GM18502 (cell line): ENCODE measurements around the gene PMS1.
"Not testable (repeated sequence)": the region's sequence is repeated elsewhere in the genome, so short reads cannot be mapped to it uniquely, and the experiment has no call there.

Experiments used
- ATAC-seq: cut with Tn5 transposase; IDR thresholded peaks from one replicate; pipeline ENCODE4 v1.9.1; 2021; ENCODE audit warnings: mild to moderate bottlenecking; ENCODE audit not compliant: unreplicated experiment, poor library complexity

PMS1 gene

GRCh38 chr2:189802396-189802912, 18.2 kb downstream of the PMS1 start:
- ATAC-seq = no peak

- no peak for ATAC-seq
Observed at GRCh38 chr2:189803431-189803830, 19.2 kb downstream of the PMS1 start.

- no peak for ATAC-seq
Observed at GRCh38 chr2:189818249-189819038, 34.2 kb downstream of the PMS1 start.

GRCh38 chr2:189819297-189819704, 35.1 kb downstream of the PMS1 start:
- no peak for ATAC-seq

- no peak for ATAC-seq
Observed at GRCh38 chr2:189821953-189822748, 37.9 kb downstream of the PMS1 start.

GRCh38 chr2:189824694-189825396, 40.6 kb downstream of the PMS1 start:
- ATAC-seq = no peak

- no peak for ATAC-seq
Observed at GRCh38 chr2:189826039-189826438, 41.8 kb downstream of the PMS1 start.

GRCh38 chr2:189829102-189829833, 45.0 kb downstream of the PMS1 start:
- no peak for ATAC-seq

- no peak for ATAC-seq
Observed at GRCh38 chr2:189830510-189830909, 46.3 kb downstream of the PMS1 start.

- no peak for ATAC-seq
Observed at GRCh38 chr2:189834059-189834458, 49.8 kb downstream of the PMS1 start.

GRCh38 chr2:189834642-189835041, 50.4 kb downstream of the PMS1 start:
- ATAC-seq = not testable (repeated sequence)

GRCh38 chr2:189835855-189836558, 51.8 kb downstream of the PMS1 start:
- ATAC-seq = no peak

- no peak for ATAC-seq
Observed at GRCh38 chr2:189836644-189837043, 52.4 kb downstream of the PMS1 start.

- no peak for ATAC-seq
Observed at GRCh38 chr2:189837326-189837725, 53.1 kb downstream of the PMS1 start.

- peak; percentile 59 for ATAC-seq
Observed at GRCh38 chr2:189841019-189841418, 56.8 kb downstream of the PMS1 start.

GRCh38 chr2:189848276-189848675, 64.0 kb downstream of the PMS1 start:
- no peak for ATAC-seq

GRCh38 chr2:189849550-189849949, 65.3 kb downstream of the PMS1 start:
- ATAC-seq = no peak

GRCh38 chr2:189851174-189851826, 67.0 kb downstream of the PMS1 start:
- no peak for ATAC-seq

GRCh38 chr2:189854187-189854586, 69.9 kb downstream of the PMS1 start:
- ATAC-seq = no peak
